Activated naive CD8-positive, alpha-beta T cell treated with anti-CD3 and anti-CD28 coated beads, Interleukin-2, amount 50 U/mL, for 24 hours (primary cell): Measurements from ENCODE around the gene CXCR3.
A peak's percentile ranks its signal among the peaks of the same experiment; 100 is the strongest.
"Not testable (repeated sequence)": the region's sequence is repeated elsewhere in the genome, so short reads cannot be mapped to it uniquely, and the experiment has no call there.

Experiments
- ATAC-seq: fragments of 150-1000 bp; cut with Tn5 transposase; one replicate; pipeline ENCODE4 v1.10.0; 2021
- DNase-seq: peaks from one replicate; pipeline ENCODE4 v3.0.0; 2021
- H3K27ac Mint-ChIP-seq: one replicate; pipeline ENCODE4 v1.8.0; 2021; ENCODE audit warnings: mild to moderate bottlenecking, mixed read lengths
- H3K27me3 Mint-ChIP-seq: one replicate; pipeline ENCODE4 v1.8.0; 2021; ENCODE audit warnings: mixed read lengths
- H3K36me3 Mint-ChIP-seq: one replicate; pipeline ENCODE4 v1.8.0; 2021; ENCODE audit warnings: low read depth, mixed read lengths
- H3K4me1 Mint-ChIP-seq: one replicate; pipeline ENCODE4 v1.8.0; 2021; ENCODE audit warnings: mixed read lengths
- H3K4me3 Mint-ChIP-seq: one replicate; pipeline ENCODE4 v1.8.0; 2021; ENCODE audit warnings: mild to moderate bottlenecking, moderate library complexity, mixed read lengths
- H3K9me3 Mint-ChIP-seq: one replicate; pipeline ENCODE4 v1.8.0; 2021; ENCODE audit warnings: mixed read lengths

The CXCR3 gene

GRCh38 chrX:71625471-71625870 lies 7.2 kb upstream of the CXCR3 start:
- H3K4me1 Mint-ChIP-seq, result peaks cover 57% of the 10 kb centered on the region
- H3K4me3 Mint-ChIP-seq, result no peak overlapping the region
- H3K9me3 Mint-ChIP-seq, result no peaks in the 10 kb centered on the region
- H3K36me3 Mint-ChIP-seq, result peaks cover 2% of the 10 kb centered on the region
- H3K27ac Mint-ChIP-seq, result no peak overlapping the region
- ATAC-seq (no peak), DNase-seq (no peak)
- H3K27me3 Mint-ChIP-seq, result no peaks in the 10 kb centered on the region

DNA sequence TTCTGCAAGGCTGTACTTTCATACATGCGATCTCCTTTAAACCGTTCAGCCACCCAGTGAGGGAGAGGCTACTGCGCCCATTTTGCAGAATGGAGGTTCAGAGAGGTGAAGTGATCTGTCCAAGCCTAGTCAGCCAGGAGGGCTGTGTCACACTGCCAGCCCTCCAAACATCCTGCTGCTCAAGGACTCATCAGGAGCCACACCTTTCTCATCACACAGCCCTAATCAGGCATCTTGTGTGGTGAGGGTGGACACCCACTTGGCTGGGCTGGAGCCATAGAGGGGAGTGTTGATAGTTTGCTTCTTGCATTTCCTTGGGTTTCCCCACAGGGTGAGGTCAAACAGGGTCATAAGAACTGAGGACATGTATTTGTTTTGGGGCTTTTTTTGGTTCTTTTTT lies 5.4 kb upstream of the CXCR3 start:
- DNase-seq (no peak), ATAC-seq (peak; percentile 52)
- peak overlapping the region; percentile 74 for H3K4me3 Mint-ChIP-seq

DNA sequence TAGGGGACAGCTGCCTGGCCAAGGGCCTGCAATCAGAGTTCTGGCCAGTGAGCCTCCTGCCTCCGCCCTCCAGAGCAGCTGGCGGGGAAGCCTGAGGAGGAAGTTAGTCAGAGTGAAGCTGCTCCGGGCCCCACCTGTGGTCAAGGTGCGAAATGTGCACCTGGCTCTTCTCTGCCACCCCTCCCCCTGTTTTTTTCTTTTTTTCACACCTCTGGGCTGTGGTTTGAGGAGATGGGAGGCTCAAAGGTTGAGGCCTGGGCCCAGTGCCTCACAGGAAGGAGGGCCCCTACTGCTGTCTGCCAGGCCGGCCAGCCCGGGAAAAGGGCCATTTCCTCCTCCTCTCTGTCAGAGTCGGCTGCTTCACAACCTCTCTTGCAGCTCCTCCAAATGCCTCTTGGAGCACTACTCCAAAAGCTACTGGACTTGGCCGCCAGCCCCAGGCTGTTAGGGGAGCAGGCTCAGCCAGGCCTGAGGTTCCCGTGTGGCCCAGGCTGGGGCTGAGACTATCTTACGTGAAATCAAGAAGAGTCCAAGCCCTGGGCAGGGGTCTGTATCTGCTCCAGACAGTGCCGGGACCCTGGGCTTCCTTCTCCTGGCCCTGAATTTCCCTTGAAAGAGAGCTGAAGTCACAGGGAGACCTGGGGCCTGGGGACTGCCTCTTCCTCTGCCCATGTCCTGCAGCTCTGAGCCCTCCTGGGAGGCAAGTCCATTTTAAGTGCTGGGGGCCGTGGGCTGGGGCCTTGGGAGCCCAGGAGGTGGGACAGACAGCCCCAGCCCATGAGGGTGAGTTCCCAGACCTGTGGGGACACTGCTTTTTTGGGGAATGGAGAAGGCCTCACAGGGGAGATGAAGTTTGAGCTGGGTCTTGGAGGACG lies 4.5 kb upstream of the CXCR3 start:
- ATAC-seq (peak; percentile 37), DNase-seq (peak; percentile 68)
- no peaks in the 10 kb centered on the region for H3K9me3 Mint-ChIP-seq
- H3K27ac Mint-ChIP-seq, result peak overlapping the region; percentile 94
- peak overlapping the region; percentile 74 for H3K4me3 Mint-ChIP-seq
- peaks cover 70% of the 10 kb centered on the region for H3K4me1 Mint-ChIP-seq
- H3K27me3 Mint-ChIP-seq, result peaks cover 2% of the 10 kb centered on the region
- peaks cover 3% of the 10 kb centered on the region for H3K36me3 Mint-ChIP-seq

More for the DNA sequence above, 5.4 kb upstream of the CXCR3 start:
- Mint-ChIP-seq H3K27me3 (no peaks in the 10 kb centered on the region), H3K9me3 (no peaks in the 10 kb centered on the region), H3K4me1 (peaks cover 63% of the 10 kb centered on the region), H3K36me3 (peaks cover 3% of the 10 kb centered on the region), H3K27ac (peak overlapping the region; percentile 94)

DNA sequence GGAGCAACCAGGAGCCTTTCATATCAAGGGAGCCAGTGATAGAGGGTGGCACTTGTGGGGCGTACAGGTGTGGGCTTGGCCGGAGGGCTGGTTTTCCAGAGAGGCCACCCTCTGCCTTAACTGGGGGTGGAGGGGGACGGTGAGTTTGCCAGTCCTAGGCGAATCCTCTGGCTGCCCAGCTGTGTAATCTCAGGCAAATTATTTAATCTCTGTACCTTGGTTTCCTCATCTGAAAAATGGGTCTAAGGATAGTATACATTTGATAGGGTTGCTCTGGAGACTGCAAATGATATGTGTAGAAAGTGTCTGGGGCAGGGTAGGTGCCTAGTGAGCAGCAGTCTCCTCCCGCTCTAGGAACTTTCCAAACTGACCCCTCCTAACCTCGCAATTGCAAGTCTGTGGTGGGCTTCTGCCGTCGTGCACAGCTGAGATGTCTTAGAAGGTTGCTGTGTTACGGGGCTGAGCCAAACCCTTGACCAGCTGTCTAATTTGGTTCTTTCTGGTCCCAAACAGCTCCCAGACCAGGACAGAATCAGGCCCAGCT lies 3.8 kb upstream of the CXCR3 start:
- no peaks in the 10 kb centered on the region for H3K9me3 Mint-ChIP-seq
- ATAC-seq (no peak), DNase-seq (no peak)
- peak overlapping the region; percentile 94 for H3K27ac Mint-ChIP-seq
- H3K27me3 Mint-ChIP-seq, result peaks cover 2% of the 10 kb centered on the region
- H3K4me1 Mint-ChIP-seq, result peaks cover 75% of the 10 kb centered on the region
- peaks cover 8% of the 10 kb centered on the region for H3K36me3 Mint-ChIP-seq
- H3K4me3 Mint-ChIP-seq, result peak overlapping the region; percentile 11

DNA sequence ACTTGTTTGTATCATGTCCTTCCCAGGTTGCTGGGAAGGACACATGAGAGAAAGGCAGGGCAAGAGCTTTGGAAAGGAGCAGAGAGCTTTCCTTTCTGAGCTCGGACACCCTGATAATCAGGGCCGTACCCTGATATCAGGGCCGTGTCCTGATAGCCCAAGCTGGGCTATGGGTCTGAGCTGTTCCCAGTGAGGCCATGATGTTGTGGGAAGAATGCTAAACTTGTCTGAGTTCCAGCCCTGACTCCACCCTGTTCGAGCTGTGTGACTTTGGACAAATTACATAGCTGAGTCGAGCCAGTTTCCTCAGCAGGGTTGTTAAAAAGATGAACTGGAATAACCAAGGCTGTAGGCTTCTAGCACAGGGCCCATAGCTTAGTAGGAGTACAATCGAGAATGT lies 3.3 kb upstream of the CXCR3 start:
- no peak overlapping the region for H3K4me3 Mint-ChIP-seq
- DNase-seq, result no peak
- H3K4me1 Mint-ChIP-seq, result peaks cover 80% of the 10 kb centered on the region
- H3K27me3 Mint-ChIP-seq, result peaks cover 2% of the 10 kb centered on the region
- H3K27ac Mint-ChIP-seq, result peak overlapping the region; percentile 94
- no peak for ATAC-seq
- H3K9me3 Mint-ChIP-seq, result no peaks in the 10 kb centered on the region
- H3K36me3 Mint-ChIP-seq, result peaks cover 12% of the 10 kb centered on the region

DNA sequence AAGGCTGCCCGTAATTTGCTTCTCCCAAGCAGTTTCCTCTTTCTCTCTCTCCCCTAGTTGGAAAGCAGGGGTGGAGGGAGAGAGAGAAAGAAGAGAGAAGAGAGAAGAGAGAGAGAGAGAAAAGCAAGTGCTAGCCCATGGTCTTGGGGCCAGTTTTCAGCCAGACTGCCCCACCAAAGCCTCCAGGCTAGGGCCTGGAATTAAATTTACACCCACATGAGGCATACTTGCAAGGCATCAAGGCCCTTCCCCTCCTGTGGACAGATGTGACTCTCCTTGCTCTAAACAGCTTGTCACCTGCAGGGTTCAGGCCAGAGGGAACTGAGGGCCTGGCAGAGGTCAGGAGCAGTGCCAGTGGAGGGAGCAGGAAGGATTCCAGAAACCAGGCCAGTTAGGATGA lies 1.7 kb upstream of the CXCR3 start:
- no peak overlapping the region for H3K4me3 Mint-ChIP-seq
- ATAC-seq (no peak), DNase-seq (no peak)
- H3K27me3 Mint-ChIP-seq, result peaks cover 2% of the 10 kb centered on the region
- no peaks in the 10 kb centered on the region for H3K9me3 Mint-ChIP-seq
- peak overlapping the region; percentile 94 for H3K27ac Mint-ChIP-seq
- peaks cover 26% of the 10 kb centered on the region for H3K36me3 Mint-ChIP-seq
- H3K4me1 Mint-ChIP-seq, result peaks cover 89% of the 10 kb centered on the region

DNA sequence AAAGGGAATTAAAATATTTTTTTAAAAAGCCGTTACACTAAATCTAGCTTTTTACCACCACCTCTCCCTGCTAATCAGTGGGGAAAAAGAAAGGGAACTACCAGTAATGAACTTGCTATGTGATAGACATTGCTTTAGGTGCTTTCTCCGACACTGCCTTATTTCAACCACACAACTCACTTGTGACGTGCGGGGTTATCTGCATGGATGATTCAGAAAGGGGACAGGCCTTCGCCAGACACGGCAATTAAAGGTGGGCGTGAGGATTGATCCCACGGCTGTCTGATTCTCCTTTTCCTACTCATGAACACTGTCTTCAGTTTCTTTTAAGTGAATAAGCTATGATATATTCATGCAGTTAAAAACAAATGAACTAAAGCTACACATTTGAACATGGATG lies 882 bp upstream of the CXCR3 start:
- H3K4me3 Mint-ChIP-seq, result peak overlapping the region; percentile 87
- H3K9me3 Mint-ChIP-seq, result no peaks in the 10 kb centered on the region
- H3K27me3 Mint-ChIP-seq, result peaks cover 2% of the 10 kb centered on the region
- peak overlapping the region; percentile 94 for H3K27ac Mint-ChIP-seq
- DNase-seq (peak; percentile 67), ATAC-seq (peak; percentile 50)
- peaks cover 31% of the 10 kb centered on the region for H3K36me3 Mint-ChIP-seq
- H3K4me1 Mint-ChIP-seq, result peaks cover 88% of the 10 kb centered on the region

DNA sequence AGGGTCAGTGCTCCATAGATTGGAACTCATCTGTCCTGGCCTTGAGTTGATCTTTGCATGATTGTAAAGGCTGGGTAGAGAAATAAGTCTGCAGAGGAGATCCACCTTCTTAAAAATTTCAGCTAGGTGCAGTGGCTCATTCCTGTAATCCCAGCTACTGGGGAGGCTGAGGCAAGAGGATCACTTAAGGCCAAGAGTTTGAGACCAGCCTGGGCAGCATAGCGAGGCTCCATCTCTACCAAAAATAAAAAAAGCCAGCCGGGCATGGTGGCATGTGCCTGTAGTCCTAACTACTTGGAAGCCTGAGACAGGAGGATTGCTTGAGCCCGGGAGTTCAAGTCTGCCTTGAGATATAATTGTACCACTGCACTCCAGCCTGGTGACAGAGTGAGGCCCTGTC lies 476 bp upstream of the CXCR3 start:
- Mint-ChIP-seq H3K9me3 (no peaks in the 10 kb centered on the region), H3K4me3 (peak overlapping the region; percentile 87), H3K27me3 (peaks cover 2% of the 10 kb centered on the region), H3K36me3 (peaks cover 31% of the 10 kb centered on the region), H3K4me1 (peaks cover 85% of the 10 kb centered on the region), H3K27ac (peak overlapping the region; percentile 94)
- ATAC-seq, result no peak
- no peak for DNase-seq

DNA sequence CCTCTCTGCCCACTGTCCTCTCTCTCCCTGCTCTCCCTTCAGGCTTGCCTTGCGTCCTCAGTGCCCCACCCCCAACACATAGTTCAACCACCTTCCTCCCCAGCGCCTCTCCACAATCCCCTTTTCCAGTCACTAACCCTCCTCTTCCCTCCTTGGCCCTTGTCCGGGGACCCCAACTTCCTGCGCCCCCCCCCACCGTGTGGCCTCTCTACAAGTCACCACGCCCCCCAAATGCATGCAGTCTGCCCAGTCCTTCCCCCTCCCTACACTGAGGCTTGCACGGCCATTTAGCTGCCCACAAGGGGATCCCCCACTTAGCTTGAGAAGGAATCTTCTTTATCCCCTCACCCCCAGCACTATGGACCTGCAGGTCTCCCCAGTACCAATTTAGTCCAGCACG lies 569 bp downstream of the CXCR3 start:
- Mint-ChIP-seq H3K9me3 (no peaks in the 10 kb centered on the region), H3K27me3 (peaks cover 2% of the 10 kb centered on the region), H3K36me3 (peaks cover 39% of the 10 kb centered on the region), H3K4me3 (peak overlapping the region; percentile 87), H3K4me1 (peaks cover 78% of the 10 kb centered on the region), H3K27ac (peak overlapping the region; percentile 94)
- no peak for ATAC-seq
- DNase-seq, result peak; percentile 30

GRCh38 chrX:71616672-71617529 lies 1.4 kb downstream of the CXCR3 start:
- no peak for ATAC-seq
- H3K27ac Mint-ChIP-seq, result peak overlapping the region; percentile 94

GRCh38 chrX:71615954-71616353 lies 2.4 kb downstream of the CXCR3 start:
- DNase-seq, result peak; percentile 46
- H3K4me1 Mint-ChIP-seq, result peaks cover 60% of the 10 kb centered on the region
- H3K9me3 Mint-ChIP-seq, result no peaks in the 10 kb centered on the region
- H3K4me3 Mint-ChIP-seq, result peak overlapping the region; percentile 87
- peaks cover 2% of the 10 kb centered on the region for H3K27me3 Mint-ChIP-seq
- peak; percentile 17 for ATAC-seq
- H3K36me3 Mint-ChIP-seq, result peaks cover 49% of the 10 kb centered on the region
- peak overlapping the region; percentile 94 for H3K27ac Mint-ChIP-seq

More at GRCh38 chrX:71616672-71617529, 1.4 kb downstream of the CXCR3 start:
- peaks cover 2% of the 10 kb centered on the region for H3K27me3 Mint-ChIP-seq
- peaks cover 70% of the 10 kb centered on the region for H3K4me1 Mint-ChIP-seq
- peak overlapping the region; percentile 87 for H3K4me3 Mint-ChIP-seq
- DNase-seq, result peak; percentile 35
- no peaks in the 10 kb centered on the region for H3K9me3 Mint-ChIP-seq
- H3K36me3 Mint-ChIP-seq, result peaks cover 43% of the 10 kb centered on the region

DNA sequence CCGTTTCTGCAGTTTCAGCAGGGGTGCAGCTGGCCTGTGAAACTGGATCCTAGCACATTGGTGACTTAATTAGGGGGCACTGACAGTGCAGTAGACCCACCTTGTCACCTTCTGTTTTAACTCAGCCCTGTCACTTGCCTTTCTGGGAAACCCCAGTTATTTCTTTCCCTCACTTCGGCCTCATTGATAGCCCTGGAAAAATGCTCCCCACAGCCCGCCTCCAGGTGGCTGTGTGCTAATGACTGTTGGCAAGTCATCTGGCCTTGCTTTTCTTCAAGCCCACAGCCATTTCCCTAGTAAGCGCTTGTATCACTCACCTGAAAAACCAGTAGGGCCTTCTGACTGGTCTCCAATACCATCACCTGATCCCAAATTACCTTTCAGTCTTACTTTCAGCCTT lies 3.3 kb downstream of the CXCR3 start:
- peaks cover 53% of the 10 kb centered on the region for H3K36me3 Mint-ChIP-seq
- no peak for DNase-seq
- no peaks in the 10 kb centered on the region for H3K9me3 Mint-ChIP-seq
- H3K4me1 Mint-ChIP-seq, result peaks cover 51% of the 10 kb centered on the region
- H3K27me3 Mint-ChIP-seq, result peaks cover 2% of the 10 kb centered on the region
- no peak for ATAC-seq
- peak overlapping the region; percentile 26 for H3K4me3 Mint-ChIP-seq
- H3K27ac Mint-ChIP-seq, result peak overlapping the region; percentile 94

DNA sequence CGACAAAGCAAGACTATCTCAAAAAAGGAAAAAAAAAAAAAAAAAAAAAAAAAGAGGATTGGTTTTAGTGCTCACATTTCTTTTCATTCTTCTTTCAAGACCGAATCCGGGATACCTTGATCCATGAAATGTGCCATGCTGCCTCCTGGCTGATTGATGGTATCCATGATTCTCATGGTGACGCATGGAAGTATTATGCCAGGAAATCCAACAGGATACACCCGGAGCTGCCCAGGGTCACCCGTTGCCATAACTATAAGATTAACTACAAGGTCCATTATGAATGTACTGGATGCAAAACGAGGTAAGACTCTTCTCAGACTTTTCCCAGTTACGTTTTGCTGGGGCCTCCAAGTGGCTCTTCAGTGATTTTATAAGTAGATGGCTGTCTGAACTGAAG lies 6.1 kb downstream of the CXCR3 start:
- H3K36me3 Mint-ChIP-seq, result peaks cover 73% of the 10 kb centered on the region
- H3K27ac Mint-ChIP-seq, result no peak overlapping the region
- no peak overlapping the region for H3K4me3 Mint-ChIP-seq
- H3K27me3 Mint-ChIP-seq, result no peaks in the 10 kb centered on the region
- no peak for ATAC-seq
- DNase-seq, result no peak
- no peaks in the 10 kb centered on the region for H3K9me3 Mint-ChIP-seq
- peaks cover 50% of the 10 kb centered on the region for H3K4me1 Mint-ChIP-seq

- not testable (repeated sequence) for H3K9me3 Mint-ChIP-seq, ATAC-seq, DNase-seq, H3K4me3 Mint-ChIP-seq, H3K27ac Mint-ChIP-seq, H3K27me3 Mint-ChIP-seq
- peaks cover 49% of the 10 kb centered on the region for H3K4me1 Mint-ChIP-seq
- peaks cover 72% of the 10 kb centered on the region for H3K36me3 Mint-ChIP-seq
These were observed 6.6 kb downstream of the CXCR3 start for GRCh38 chrX:71611736-71612135.
